LNCAP (cell line): ENCODE results near the gene FBXO21.

ENCODE experiments used
- CTCF ChIP-seq: fragments of 450-650 bp; IDR thresholded peaks from 2 replicates; pipeline ENCODE4 v1.5.1; 2017; ENCODE audit warnings: mild to moderate bottlenecking

The FBXO21 gene

GRCh38 chr12:117226505-117226904 lies 36.2 kb upstream of the FBXO21 start:
- no peak for TF ChIP-seq CTCF

- no peak for TF ChIP-seq CTCF
Measured at GRCh38 chr12:117225179-117225578, 34.9 kb upstream of the FBXO21 start.

- no peak for TF ChIP-seq CTCF
Measured at GRCh38 chr12:117218149-117218548, 27.9 kb upstream of the FBXO21 start.

GRCh38 chr12:117216686-117217085 lies 26.4 kb upstream of the FBXO21 start:
- TF ChIP-seq CTCF = no peak

- no peak for TF ChIP-seq CTCF
Measured at GRCh38 chr12:117214797-117215196, 24.5 kb upstream of the FBXO21 start.

GRCh38 chr12:117213295-117213808 lies 23.1 kb upstream of the FBXO21 start:
- no peak for TF ChIP-seq CTCF

- TF ChIP-seq CTCF = peak; percentile 95
Measured at GRCh38 chr12:117212563-117213190, 22.4 kb upstream of the FBXO21 start.
